Measurements from ENCODE around the gene FBXO38. TPM values are rescaled to one million over a fixed set of nuclear protein-coding genes. Genes with fewer than 3 reads are reported as not detected.

Gene FBXO38
- total RNA-seq, 1 experiment from 2014 or later: 34.5 TPM

- TF ChIP-seq CTCF (IDR thresholded peaks at IDR 0.05) (no peak), POLR2AphosphoS5 (IDR thresholded peaks at IDR 0.05; ENCODE audit: low read depth, low read length) (no peak), TCF7L2 (IDR thresholded peaks at IDR 0.05; ENCODE audit: low read depth, low read length) (no peak), SIN3A (IDR thresholded peaks at IDR 0.05; ENCODE audit: borderline replicate concordance, insufficient read depth, low read depth, low read length) (no peak)
- TF ChIP-seq, protein P1, sequence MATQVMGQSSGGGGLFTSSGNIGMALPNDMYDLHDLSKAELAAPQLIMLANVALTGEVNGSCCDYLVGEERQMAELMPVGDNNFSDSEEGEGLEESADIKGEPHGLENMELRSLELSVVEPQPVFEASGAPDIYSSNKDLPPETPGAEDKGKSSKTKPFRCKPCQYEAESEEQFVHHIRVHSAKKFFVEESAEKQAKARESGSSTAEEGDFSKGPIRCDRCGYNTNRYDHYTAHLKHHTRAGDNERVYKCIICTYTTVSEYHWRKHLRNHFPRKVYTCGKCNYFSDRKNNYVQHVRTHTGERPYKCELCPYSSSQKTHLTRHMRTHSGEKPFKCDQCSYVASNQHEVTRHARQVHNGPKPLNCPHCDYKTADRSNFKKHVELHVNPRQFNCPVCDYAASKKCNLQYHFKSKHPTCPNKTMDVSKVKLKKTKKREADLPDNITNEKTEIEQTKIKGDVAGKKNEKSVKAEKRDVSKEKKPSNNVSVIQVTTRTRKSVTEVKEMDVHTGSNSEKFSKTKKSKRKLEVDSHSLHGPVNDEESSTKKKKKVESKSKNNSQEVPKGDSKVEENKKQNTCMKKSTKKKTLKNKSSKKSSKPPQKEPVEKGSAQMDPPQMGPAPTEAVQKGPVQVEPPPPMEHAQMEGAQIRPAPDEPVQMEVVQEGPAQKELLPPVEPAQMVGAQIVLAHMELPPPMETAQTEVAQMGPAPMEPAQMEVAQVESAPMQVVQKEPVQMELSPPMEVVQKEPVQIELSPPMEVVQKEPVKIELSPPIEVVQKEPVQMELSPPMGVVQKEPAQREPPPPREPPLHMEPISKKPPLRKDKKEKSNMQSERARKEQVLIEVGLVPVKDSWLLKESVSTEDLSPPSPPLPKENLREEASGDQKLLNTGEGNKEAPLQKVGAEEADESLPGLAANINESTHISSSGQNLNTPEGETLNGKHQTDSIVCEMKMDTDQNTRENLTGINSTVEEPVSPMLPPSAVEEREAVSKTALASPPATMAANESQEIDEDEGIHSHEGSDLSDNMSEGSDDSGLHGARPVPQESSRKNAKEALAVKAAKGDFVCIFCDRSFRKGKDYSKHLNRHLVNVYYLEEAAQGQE (IDR thresholded peaks at IDR 0.05; ENCODE audit: insufficient read depth in 1 of 2, low read depth in 2 of 2, low read length in 1 of 2): no peak
- Histone ChIP-seq H3K27me3 (ENCODE audit: control insufficient read depth, insufficient read depth, low read length) (no peaks in the 10 kb centered on the region), H3K36me3 (ENCODE audit: control insufficient read depth, insufficient read depth, low read length) (peaks cover 45% of the 10 kb centered on the region), H3K4me3 (ENCODE audit: low read depth in 2 of 2, low read length in 2 of 2) (no peak overlapping the region), H3K9me3 (ENCODE audit: control insufficient read depth, insufficient read depth, low read depth, low read length) (no peaks in the 10 kb centered on the region), H3K27ac (ENCODE audit: low read length) (no peak overlapping the region), H3K4me1 (ENCODE audit: control insufficient read depth, insufficient read depth, low read length) (no peaks in the 10 kb centered on the region)
- BruUV-seq (replicated peaks): no TSS peak
- DNase-seq (ENCODE audit: low read depth, low spot score): no peak
- ChIA-PET POLR2A (no interaction called here), CTCF (no interaction called here)
- intact Hi-C loops (cut with micrococcal nuclease; ENCODE audit: unreplicated experiment): no loop called here
- ATAC-seq: no peak
- in situ Hi-C loops (cut with HindIII; ENCODE audit: low pct_unique_long_range_greater_than_20kb, low sequenced_read_pairs): no loop called here
Observed at GRCh38 chr5:148414833-148415232, 31.1 kb downstream of the FBXO38 start.

DNA sequence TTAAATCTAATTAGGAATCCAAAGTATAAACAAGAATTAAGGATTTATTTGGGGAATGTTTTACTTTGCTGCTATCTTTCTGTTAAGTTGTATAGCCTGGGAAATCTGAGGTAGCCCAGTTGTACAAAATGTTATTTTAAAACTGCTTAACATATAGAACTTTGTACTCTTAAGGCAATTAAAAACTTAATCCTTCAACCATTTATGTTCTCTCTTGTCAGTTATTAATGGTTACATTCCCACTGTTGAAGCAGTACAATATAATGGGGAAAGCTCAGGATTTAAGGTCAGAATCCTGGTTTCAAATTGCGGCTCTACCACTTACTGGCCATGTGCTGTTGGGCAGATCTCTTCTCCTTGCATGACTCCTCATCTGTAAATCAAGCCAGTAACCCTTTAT is 32.7 kb downstream of the FBXO38 start:
- in situ Hi-C loops (cut with HindIII; ENCODE audit: low pct_unique_long_range_greater_than_20kb, low sequenced_read_pairs) (no loop called here), intact Hi-C loops (cut with micrococcal nuclease; ENCODE audit: unreplicated experiment) (no loop called here)
- Histone ChIP-seq H3K9me3 (ENCODE audit: control insufficient read depth, insufficient read depth, low read depth, low read length) (no peaks in the 10 kb centered on the region), H3K4me3 (ENCODE audit: low read depth in 2 of 2, low read length in 2 of 2) (no peak overlapping the region), H3K4me1 (ENCODE audit: control insufficient read depth, insufficient read depth, low read length) (no peaks in the 10 kb centered on the region), H3K36me3 (ENCODE audit: control insufficient read depth, insufficient read depth, low read length) (peaks cover 38% of the 10 kb centered on the region), H3K27ac (ENCODE audit: low read length) (no peak overlapping the region), H3K27me3 (ENCODE audit: control insufficient read depth, insufficient read depth, low read length) (no peaks in the 10 kb centered on the region)
- ChIA-PET CTCF (no interaction called here), POLR2A (no interaction called here)
- ATAC-seq (no peak), DNase-seq (ENCODE audit: low read depth, low spot score) (no peak)
- TF ChIP-seq CTCF (IDR thresholded peaks at IDR 0.05) (no peak), TCF7L2 (IDR thresholded peaks at IDR 0.05; ENCODE audit: low read depth, low read length) (no peak), SIN3A (IDR thresholded peaks at IDR 0.05; ENCODE audit: borderline replicate concordance, insufficient read depth, low read depth, low read length) (no peak), POLR2AphosphoS5 (IDR thresholded peaks at IDR 0.05; ENCODE audit: low read depth, low read length) (no peak)
- TF ChIP-seq, protein P1 (IDR thresholded peaks at IDR 0.05; ENCODE audit: insufficient read depth in 1 of 2, low read depth in 2 of 2, low read length in 1 of 2): no peak
- no TSS peak for BruUV-seq (replicated peaks)

All from Panc1 (cell line).